HuH-7.5 (cell line): ENCODE results near the gene KRTCAP2.

Experiments used
- DNase-seq: peaks from one replicate; pipeline ENCODE4 v3.0.0; 2011; ENCODE audit warnings: low spot score

Gene KRTCAP2

DNA sequence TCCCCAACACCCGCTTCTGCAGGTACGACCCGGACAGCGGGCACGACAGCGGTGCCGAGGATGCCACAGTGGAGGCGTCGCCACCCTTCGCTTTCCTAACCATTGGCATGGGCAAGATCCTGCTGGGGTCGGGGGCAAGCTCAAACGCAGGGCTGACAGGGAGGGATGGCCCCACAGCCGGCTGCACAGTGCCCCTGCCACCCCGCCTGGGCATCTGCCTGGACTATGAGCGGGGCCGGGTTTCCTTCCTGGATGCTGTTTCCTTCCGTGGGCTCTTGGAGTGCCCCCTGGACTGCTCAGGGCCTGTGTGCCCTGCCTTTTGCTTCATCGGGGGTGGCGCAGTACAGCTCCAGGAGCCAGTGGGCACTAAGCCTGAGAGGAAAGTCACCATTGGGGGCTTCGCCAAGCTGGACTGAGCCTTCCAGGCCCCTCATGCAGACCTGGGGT lies 10.7 kb upstream of the KRTCAP2 start:
- no peak for DNase-seq

- DNase-seq = no peak
Observed at GRCh38 chr1:155182052-155182550, 9.0 kb upstream of the KRTCAP2 start.

GRCh38 chr1:155181371-155182051 lies 8.4 kb upstream of the KRTCAP2 start:
- DNase-seq = no peak

- DNase-seq = peak; percentile 25
Observed at GRCh38 chr1:155179112-155180031, 6.3 kb upstream of the KRTCAP2 start.

- peak; percentile 38 for DNase-seq
Observed at GRCh38 chr1:155178441-155179111, 5.5 kb upstream of the KRTCAP2 start.

DNA sequence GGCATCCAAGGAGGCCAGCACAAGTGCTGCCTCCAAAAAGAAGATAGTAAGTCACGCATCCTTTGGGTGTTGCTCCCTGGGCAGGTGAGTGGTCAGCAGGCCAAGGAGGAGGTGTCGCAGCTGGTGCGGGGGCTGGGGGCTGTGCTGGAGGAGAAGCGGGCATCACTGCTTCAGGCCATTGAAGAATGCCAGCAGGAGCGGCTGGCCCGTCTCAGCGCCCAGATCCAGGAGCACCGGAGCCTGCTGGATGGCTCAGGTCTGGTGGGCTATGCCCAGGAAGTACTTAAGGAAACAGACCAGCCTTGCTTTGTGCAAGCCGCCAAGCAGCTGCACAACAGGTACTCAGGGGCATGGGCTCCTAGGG lies 4.8 kb upstream of the KRTCAP2 start:
- DNase-seq = no peak

- DNase-seq = peak; percentile 49
Observed at GRCh38 chr1:155177192-155177917, 4.3 kb upstream of the KRTCAP2 start.

- peak; percentile 99 for DNase-seq
Observed at GRCh38 chr1:155176544-155177071, 3.5 kb upstream of the KRTCAP2 start.

GRCh38 chr1:155175927-155176371 lies 2.8 kb upstream of the KRTCAP2 start:
- no peak for DNase-seq

GRCh38 chr1:155175281-155175926 lies 2.3 kb upstream of the KRTCAP2 start:
- peak; percentile 27 for DNase-seq

GRCh38 chr1:155174324-155175280 lies 1.5 kb upstream of the KRTCAP2 start:
- peak; percentile 23 for DNase-seq

GRCh38 chr1:155173478-155174323 lies 597 bp upstream of the KRTCAP2 start, which contains the start of gene TRIM46:
Gene TRIM46, plus strand, starts transcription at chr1:155173849. Its CDS starts 118 bp downstream, at chr1:155173967.
- peak; percentile 32 for DNase-seq

DNA sequence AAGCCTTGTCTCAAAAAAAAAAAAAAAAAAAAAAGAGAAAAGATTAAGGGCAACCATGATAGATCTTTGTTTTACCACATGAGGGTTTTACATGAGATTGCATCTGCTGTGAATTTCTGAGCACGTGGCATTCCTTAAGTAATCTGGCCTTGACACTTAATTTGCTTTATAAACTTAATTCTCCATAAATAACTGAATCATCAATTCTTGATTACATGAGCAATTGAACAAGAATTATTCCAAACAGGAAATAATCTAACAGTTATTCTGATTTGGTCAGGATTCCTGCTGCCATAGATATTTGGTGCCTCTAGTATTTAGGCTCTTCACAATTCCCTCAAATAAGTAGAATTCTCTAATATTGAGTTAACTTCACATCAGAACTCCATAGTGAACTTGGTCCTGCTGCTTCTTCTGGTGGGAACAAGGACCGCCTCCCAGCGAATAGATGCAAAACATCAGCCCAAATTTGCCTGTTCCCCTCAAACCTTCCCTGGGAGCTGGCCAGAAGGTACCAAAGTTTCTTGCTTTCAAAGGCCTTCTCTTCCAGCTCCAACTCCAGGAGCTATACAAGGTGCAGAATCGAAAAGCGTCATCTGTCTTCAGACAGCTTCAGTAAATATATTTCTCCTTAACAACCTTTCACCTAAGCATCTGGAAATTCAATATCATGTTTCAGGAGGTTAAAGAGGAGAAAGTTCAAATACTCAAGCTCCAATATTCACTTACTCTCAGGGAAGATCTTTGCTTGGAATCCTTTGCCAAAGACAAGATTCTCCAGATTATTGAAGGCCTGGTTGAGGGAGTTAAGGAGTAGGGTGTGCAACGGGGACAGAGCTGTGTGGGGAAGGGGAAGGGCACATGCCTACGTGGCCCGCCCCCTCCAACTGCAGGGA lies 1.0 kb downstream of the KRTCAP2 start:
- DNase-seq = no peak

GRCh38 chr1:155170806-155171205 lies 2.3 kb downstream of the KRTCAP2 start:
- DNase-seq = no peak

DNA sequence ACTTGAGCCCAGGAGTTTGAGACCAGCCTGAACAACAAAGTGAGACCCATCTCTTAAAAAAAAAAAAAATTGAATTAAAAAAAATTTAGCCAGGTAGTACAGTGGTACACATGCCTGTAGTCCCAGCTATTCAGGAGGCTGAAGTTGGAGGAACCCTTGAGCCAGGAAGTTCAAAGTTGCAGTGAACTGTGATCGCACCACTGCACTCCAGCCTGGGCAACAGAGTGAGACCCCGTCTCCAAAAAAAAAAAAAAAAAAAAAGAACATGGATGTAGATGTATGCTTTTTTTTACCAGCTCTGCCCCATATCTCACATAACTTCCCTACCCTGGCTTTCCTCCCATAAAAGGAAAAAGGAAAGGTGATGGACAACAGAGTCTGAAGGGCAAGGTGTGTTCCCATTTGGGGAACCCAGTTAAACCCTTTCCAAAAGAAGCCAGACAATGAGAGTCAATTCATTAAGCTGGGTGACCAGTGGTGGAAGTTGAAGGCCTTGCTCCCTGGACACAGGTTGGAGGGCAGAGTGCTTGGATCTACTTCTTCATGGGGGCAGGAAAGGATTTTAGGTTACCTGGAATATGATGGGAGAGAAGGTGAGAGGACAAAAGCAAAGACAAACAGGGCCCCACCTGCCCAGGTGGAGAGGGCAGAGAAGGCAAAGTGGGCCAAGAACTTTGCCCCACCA lies 2.9 kb downstream of the KRTCAP2 start:
- no peak for DNase-seq

DNA sequence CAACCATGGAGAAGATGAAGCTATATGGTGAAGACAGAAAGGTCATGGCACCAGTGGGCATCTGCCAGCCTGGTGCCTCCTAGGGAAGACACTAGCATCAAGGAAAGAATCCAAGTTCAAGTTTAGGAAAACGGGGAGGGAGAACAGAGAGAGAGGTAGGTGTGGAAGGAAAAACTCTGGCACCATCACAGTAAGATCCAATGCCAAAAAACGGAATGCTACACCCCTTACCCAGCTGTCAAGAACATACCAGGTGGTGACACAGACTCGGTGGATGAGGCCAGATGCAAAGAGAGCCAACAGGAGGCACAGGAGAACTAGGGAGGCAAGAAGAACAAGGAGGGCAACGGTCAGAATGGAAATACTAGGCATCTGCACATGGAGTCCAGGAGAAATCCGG lies 3.6 kb downstream of the KRTCAP2 start:
- no peak for DNase-seq
